HL-60 (cell line): ENCODE results near the gene MALT1.

ENCODE experiments used
- GABPA ChIP-seq: IDR thresholded peaks from 2 replicates; pipeline ENCODE4 v1.6.1; 2012; ENCODE audit warnings: low read depth
- POLR2AphosphoS5 ChIP-seq: IDR thresholded peaks from 2 replicates; pipeline ENCODE4 v1.6.1; 2012; ENCODE audit warnings: low read depth
- SPI1 ChIP-seq: IDR thresholded peaks from 2 replicates; pipeline ENCODE4 v1.6.1; 2012; ENCODE audit warnings: low read depth, mild to moderate bottlenecking, borderline replicate concordance
- TF ChIP-seq, protein P1 (sequence below): IDR thresholded peaks from one replicate; pipeline ENCODE4 v1.5.1; 2011; ENCODE audit warnings: low read length, control low read depth, inconsistent platforms; ENCODE audit not compliant: insufficient read depth
- TF ChIP-seq, protein P2 (sequence below): IDR thresholded peaks from 2 replicates; pipeline ENCODE4 v1.6.1; 2012; ENCODE audit warnings: low read depth; ENCODE audit not compliant: insufficient replicate concordance

DNA sequence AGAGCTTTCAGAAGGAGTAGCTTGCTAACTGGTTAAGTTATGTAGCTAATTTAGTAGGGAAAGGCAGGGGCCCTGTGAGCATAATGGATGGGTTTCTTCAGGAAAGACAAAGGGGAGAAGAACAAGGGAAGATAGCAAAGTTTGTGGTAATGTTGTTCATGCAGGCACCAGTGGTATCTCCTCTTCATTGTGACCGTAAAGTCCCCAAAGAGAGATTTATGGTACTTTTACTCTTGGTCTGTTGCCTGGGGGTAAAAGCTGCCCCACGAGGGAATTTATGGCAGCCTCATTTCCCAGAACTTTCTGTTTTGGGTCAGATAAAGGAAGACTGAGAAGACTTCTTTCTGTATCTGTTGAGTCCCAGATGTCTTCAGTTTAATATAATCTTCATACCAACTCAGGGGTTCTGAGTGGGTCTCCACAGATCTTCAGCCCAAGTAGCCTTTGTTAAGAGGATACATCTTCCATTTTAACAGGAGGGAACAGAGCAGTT is 27.5 kb downstream of the MALT1 start:
- TF ChIP-seq, protein P1, sequence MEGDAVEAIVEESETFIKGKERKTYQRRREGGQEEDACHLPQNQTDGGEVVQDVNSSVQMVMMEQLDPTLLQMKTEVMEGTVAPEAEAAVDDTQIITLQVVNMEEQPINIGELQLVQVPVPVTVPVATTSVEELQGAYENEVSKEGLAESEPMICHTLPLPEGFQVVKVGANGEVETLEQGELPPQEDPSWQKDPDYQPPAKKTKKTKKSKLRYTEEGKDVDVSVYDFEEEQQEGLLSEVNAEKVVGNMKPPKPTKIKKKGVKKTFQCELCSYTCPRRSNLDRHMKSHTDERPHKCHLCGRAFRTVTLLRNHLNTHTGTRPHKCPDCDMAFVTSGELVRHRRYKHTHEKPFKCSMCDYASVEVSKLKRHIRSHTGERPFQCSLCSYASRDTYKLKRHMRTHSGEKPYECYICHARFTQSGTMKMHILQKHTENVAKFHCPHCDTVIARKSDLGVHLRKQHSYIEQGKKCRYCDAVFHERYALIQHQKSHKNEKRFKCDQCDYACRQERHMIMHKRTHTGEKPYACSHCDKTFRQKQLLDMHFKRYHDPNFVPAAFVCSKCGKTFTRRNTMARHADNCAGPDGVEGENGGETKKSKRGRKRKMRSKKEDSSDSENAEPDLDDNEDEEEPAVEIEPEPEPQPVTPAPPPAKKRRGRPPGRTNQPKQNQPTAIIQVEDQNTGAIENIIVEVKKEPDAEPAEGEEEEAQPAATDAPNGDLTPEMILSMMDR = no peak
- TF ChIP-seq, protein P2, sequence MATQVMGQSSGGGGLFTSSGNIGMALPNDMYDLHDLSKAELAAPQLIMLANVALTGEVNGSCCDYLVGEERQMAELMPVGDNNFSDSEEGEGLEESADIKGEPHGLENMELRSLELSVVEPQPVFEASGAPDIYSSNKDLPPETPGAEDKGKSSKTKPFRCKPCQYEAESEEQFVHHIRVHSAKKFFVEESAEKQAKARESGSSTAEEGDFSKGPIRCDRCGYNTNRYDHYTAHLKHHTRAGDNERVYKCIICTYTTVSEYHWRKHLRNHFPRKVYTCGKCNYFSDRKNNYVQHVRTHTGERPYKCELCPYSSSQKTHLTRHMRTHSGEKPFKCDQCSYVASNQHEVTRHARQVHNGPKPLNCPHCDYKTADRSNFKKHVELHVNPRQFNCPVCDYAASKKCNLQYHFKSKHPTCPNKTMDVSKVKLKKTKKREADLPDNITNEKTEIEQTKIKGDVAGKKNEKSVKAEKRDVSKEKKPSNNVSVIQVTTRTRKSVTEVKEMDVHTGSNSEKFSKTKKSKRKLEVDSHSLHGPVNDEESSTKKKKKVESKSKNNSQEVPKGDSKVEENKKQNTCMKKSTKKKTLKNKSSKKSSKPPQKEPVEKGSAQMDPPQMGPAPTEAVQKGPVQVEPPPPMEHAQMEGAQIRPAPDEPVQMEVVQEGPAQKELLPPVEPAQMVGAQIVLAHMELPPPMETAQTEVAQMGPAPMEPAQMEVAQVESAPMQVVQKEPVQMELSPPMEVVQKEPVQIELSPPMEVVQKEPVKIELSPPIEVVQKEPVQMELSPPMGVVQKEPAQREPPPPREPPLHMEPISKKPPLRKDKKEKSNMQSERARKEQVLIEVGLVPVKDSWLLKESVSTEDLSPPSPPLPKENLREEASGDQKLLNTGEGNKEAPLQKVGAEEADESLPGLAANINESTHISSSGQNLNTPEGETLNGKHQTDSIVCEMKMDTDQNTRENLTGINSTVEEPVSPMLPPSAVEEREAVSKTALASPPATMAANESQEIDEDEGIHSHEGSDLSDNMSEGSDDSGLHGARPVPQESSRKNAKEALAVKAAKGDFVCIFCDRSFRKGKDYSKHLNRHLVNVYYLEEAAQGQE = no peak
- TF ChIP-seq GABPA = no peak
- no peak for TF ChIP-seq POLR2AphosphoS5
- no peak for TF ChIP-seq SPI1
